DOHH2 (cell line): ENCODE data around the gene PPP1R11.

Experiments
- H3F3A ChIP-seq: fragments of 200-600 bp; sonication (generic), shearing (Covaris generic); 2 replicates; pipeline ENCODE4 v1.6.0; 2016; ENCODE audit warnings: antibody characterized with exemption, mild to moderate bottlenecking; ENCODE audit not compliant: control insufficient read depth, insufficient read depth
- H3K27ac ChIP-seq: fragments of 200-600 bp; sonication (generic); 2 replicates; pipeline ENCODE4 v1.5.1; 2014; ENCODE audit warnings: low read depth, mild to moderate bottlenecking, low read length, moderate library complexity
- H3K27me3 ChIP-seq: fragments of 200-600 bp; sonication (generic); 2 replicates; pipeline ENCODE4 v1.6.1; 2014; ENCODE audit warnings: mild to moderate bottlenecking, low read length, mixed read lengths; ENCODE audit not compliant: control insufficient read depth
- H3K36me3 ChIP-seq: fragments of 200-600 bp; sonication (generic); 2 replicates; pipeline ENCODE4 v1.6.1; 2014; ENCODE audit warnings: mild to moderate bottlenecking, low read length, moderate library complexity, mixed read lengths; ENCODE audit not compliant: control insufficient read depth
- H3K4me1 ChIP-seq: fragments of 200-600 bp; sonication (generic); 2 replicates; pipeline ENCODE4 v1.6.1; 2014; ENCODE audit warnings: mild to moderate bottlenecking, low read length, mixed read lengths; ENCODE audit not compliant: control insufficient read depth
- H3K4me2 ChIP-seq: fragments of 200-600 bp; sonication (generic); 2 replicates; pipeline ENCODE4 v1.6.0; 2014; ENCODE audit warnings: mild to moderate bottlenecking, low read length, moderate library complexity
- H3K4me3 ChIP-seq: fragments of 200-600 bp; sonication (generic); 2 replicates; pipeline ENCODE4 v1.5.1; 2014; ENCODE audit warnings: mild to moderate bottlenecking, low read length, mixed read lengths
- H3K79me2 ChIP-seq: fragments of 200-600 bp; sonication (generic); 2 replicates; pipeline ENCODE4 v1.6.1; 2014; ENCODE audit warnings: mild to moderate bottlenecking, low read length, mixed read lengths; ENCODE audit not compliant: control insufficient read depth
- H3K9me2 ChIP-seq: fragments of 200-600 bp; sonication (generic); replicated peaks from 2 replicates; pipeline ENCODE4 v1.6.1; 2014; ENCODE audit warnings: mild to moderate bottlenecking, low read length, mixed read lengths; ENCODE audit not compliant: control insufficient read depth
- H3K9me3 ChIP-seq: fragments of 200-600 bp; sonication (generic); 2 replicates; pipeline ENCODE4 v1.6.1; 2014; ENCODE audit warnings: antibody characterized with exemption, low read length, mixed read lengths; ENCODE audit not compliant: control insufficient read depth, insufficient read depth
- H4K20me1 ChIP-seq: fragments of 200-600 bp; sonication (generic); 2 replicates; pipeline ENCODE4 v1.6.0; 2014; ENCODE audit warnings: low read depth, mild to moderate bottlenecking, antibody characterized with exemption, low read length, moderate library complexity; ENCODE audit not compliant: control insufficient read depth, insufficient read depth
- CTCF ChIP-seq: fragments of 200-600 bp; sonication (generic); IDR thresholded peaks from one replicate; pipeline ENCODE4 v1.5.1; 2014; ENCODE audit warnings: antibody characterized with exemption, mild to moderate bottlenecking, low read depth, low read length; ENCODE audit not compliant: poor library complexity, severe bottlenecking
- EZH2phosphoT487 ChIP-seq: fragments of 200-600 bp; sonication (generic); IDR thresholded peaks from 2 replicates; pipeline ENCODE4 v1.6.1; 2017; ENCODE audit warnings: borderline replicate concordance, mild to moderate bottlenecking, antibody characterized with exemption, low read length, moderate library complexity, mixed read lengths

Gene PPP1R11

GRCh38 chr6:30043744-30044143 is 23.3 kb upstream of the PPP1R11 start:
- Histone ChIP-seq H3F3A (no peaks in the 10 kb centered on the region), H3K79me2 (no peaks in the 10 kb centered on the region), H3K4me1 (no peaks in the 10 kb centered on the region), H3K36me3 (no peaks in the 10 kb centered on the region), H3K27me3 (no peaks in the 10 kb centered on the region), H4K20me1 (no peaks in the 10 kb centered on the region), H3K9me3 (no peaks in the 10 kb centered on the region), H3K27ac (no peak overlapping the region), H3K4me3 (no peak overlapping the region), H3K4me2 (no peak overlapping the region), H3K9me2 (no peaks in the 10 kb centered on the region)
- no peak for TF ChIP-seq EZH2phosphoT487
- no peak for TF ChIP-seq CTCF

GRCh38 chr6:30044630-30045029 is 22.4 kb upstream of the PPP1R11 start:
- no peak overlapping the region for H3K4me2 ChIP-seq
- no peaks in the 10 kb centered on the region for H3K9me2 ChIP-seq
- H3K9me3 ChIP-seq, result no peaks in the 10 kb centered on the region
- no peaks in the 10 kb centered on the region for H3F3A ChIP-seq
- no peak overlapping the region for H3K4me3 ChIP-seq
- H3K4me1 ChIP-seq, result no peaks in the 10 kb centered on the region
- H3K27ac ChIP-seq, result no peak overlapping the region
- no peaks in the 10 kb centered on the region for H4K20me1 ChIP-seq
- no peak for TF ChIP-seq EZH2phosphoT487
- TF ChIP-seq CTCF, result no peak
- no peaks in the 10 kb centered on the region for H3K27me3 ChIP-seq
- H3K79me2 ChIP-seq, result no peaks in the 10 kb centered on the region
- H3K36me3 ChIP-seq, result no peaks in the 10 kb centered on the region

- no peaks in the 10 kb centered on the region for H3K9me2 ChIP-seq
- no peak overlapping the region for H3K4me3 ChIP-seq
- peaks cover 2% of the 10 kb centered on the region; the same call in 1 of the 2 replicates for H3K36me3 ChIP-seq
- no peak overlapping the region for H3K27ac ChIP-seq
- H3K79me2 ChIP-seq, result no peaks in the 10 kb centered on the region
- H3K4me1 ChIP-seq, result no peaks in the 10 kb centered on the region
- H3K4me2 ChIP-seq, result no peak overlapping the region
- no peak for TF ChIP-seq CTCF
- TF ChIP-seq EZH2phosphoT487, result no peak
- no peaks in the 10 kb centered on the region for H3K27me3 ChIP-seq
- no peaks in the 10 kb centered on the region; the same call in 1 of the 2 replicates for H4K20me1 ChIP-seq
- H3K9me3 ChIP-seq, result no peaks in the 10 kb centered on the region
- no peaks in the 10 kb centered on the region; the same call in 1 of the 2 replicates for H3F3A ChIP-seq
Observed at GRCh38 chr6:30047220-30047619, 19.8 kb upstream of the PPP1R11 start.

GRCh38 chr6:30053682-30054081 is 13.3 kb upstream of the PPP1R11 start:
- no peaks in the 10 kb centered on the region for H3K27me3 ChIP-seq
- H3K79me2 ChIP-seq, result no peaks in the 10 kb centered on the region
- H3K9me2 ChIP-seq, result no peaks in the 10 kb centered on the region

More at GRCh38 chr6:30053682-30054081, 13.3 kb upstream of the PPP1R11 start:
- Histone ChIP-seq H3K27ac (no peak overlapping the region), H3K4me3 (no peak overlapping the region), H3F3A (no peaks in the 10 kb centered on the region; the same call in 1 of the 2 replicates), H3K36me3 (peaks cover 36% of the 10 kb centered on the region), H3K9me3 (no peaks in the 10 kb centered on the region), H4K20me1 (no peaks in the 10 kb centered on the region; the same call in 1 of the 2 replicates), H3K4me1 (no peaks in the 10 kb centered on the region), H3K4me2 (no peak overlapping the region)
- TF ChIP-seq EZH2phosphoT487, result no peak
- no peak for TF ChIP-seq CTCF
